ENCODE data around the gene EPG5.

- TF ChIP-seq CTCF (conservative IDR thresholded peaks at IDR 0.05; ENCODE audit: low read length): no peak
- TF ChIP-seq EZH2phosphoT487 (IDR thresholded peaks at IDR 0.05; ENCODE audit: borderline replicate concordance, low read depth, low read length): no peak
Measured at GRCh38 chr18:45835057-45835636, 132.0 kb downstream of the EPG5 start.
